ENCODE measurements around the gene CFAP251.

GRCh38 chr12:122026706-122027333 lies 108.4 kb downstream of the CFAP251 start:
- TF ChIP-seq CTCF (optimal IDR thresholded peaks at IDR 0.05 in 1 of 3, IDR thresholded peaks at IDR 0.05 in 1 of 3, conservative IDR thresholded peaks at IDR 0.05 in 1 of 3; ENCODE audit: extremely low read depth in 1 of 3, insufficient read depth in 2 of 3, low read length in 3 of 3) = no peak
- no peak for TF ChIP-seq EZH2 (IDR thresholded peaks at IDR 0.05; ENCODE audit: low read length)
